ENCODE measurements around the gene CTNNA2.

The CTNNA2 gene

GRCh38 chr2:80326861-80327260 lies 814.0 kb downstream of the CTNNA2 start:
- TF ChIP-seq EZH2phosphoT487 (IDR thresholded peaks at IDR 0.05; ENCODE audit: low read depth): no peak
- TF ChIP-seq, protein P1, sequence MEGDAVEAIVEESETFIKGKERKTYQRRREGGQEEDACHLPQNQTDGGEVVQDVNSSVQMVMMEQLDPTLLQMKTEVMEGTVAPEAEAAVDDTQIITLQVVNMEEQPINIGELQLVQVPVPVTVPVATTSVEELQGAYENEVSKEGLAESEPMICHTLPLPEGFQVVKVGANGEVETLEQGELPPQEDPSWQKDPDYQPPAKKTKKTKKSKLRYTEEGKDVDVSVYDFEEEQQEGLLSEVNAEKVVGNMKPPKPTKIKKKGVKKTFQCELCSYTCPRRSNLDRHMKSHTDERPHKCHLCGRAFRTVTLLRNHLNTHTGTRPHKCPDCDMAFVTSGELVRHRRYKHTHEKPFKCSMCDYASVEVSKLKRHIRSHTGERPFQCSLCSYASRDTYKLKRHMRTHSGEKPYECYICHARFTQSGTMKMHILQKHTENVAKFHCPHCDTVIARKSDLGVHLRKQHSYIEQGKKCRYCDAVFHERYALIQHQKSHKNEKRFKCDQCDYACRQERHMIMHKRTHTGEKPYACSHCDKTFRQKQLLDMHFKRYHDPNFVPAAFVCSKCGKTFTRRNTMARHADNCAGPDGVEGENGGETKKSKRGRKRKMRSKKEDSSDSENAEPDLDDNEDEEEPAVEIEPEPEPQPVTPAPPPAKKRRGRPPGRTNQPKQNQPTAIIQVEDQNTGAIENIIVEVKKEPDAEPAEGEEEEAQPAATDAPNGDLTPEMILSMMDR (IDR thresholded peaks at IDR 0.05; ENCODE audit: low read depth, low read length): no peak
- H3K27me3 ChIP-seq (ENCODE audit: low read depth, low read length): peaks cover 7% of the 10 kb centered on the region
- no peaks in the 10 kb centered on the region for H3K79me2 ChIP-seq (ENCODE audit: low read length)
- no peak overlapping the region for H3K9ac ChIP-seq (ENCODE audit: low read length)
- no peaks in the 10 kb centered on the region for H3K4me1 ChIP-seq (ENCODE audit: low read length)
- no peak overlapping the region for H2AFZ ChIP-seq (ENCODE audit: low read depth, low read length)
- no peak overlapping the region for H3K4me3 ChIP-seq (ENCODE audit: low read length)
- no peaks in the 10 kb centered on the region for H3K36me3 ChIP-seq (replicated peaks; ENCODE audit: low read depth, low read length)
- no peaks in the 10 kb centered on the region for H4K20me1 ChIP-seq (ENCODE audit: insufficient read depth, low read length)
- H3K4me2 ChIP-seq (ENCODE audit: low read length): no peak overlapping the region
- H3K27ac ChIP-seq (ENCODE audit: low read length): no peak overlapping the region
- no peaks in the 10 kb centered on the region for H3K9me3 ChIP-seq (ENCODE audit: insufficient read depth, low read length)

GRCh38 chr2:80328159-80328571 lies 815.3 kb downstream of the CTNNA2 start:
- Histone ChIP-seq H3K9ac (ENCODE audit: low read length) (no peak overlapping the region), H2AFZ (ENCODE audit: low read depth, low read length) (peak overlapping the region; percentile 44; the same call in 1 of the 2 replicates), H3K27me3 (ENCODE audit: low read depth, low read length) (peaks cover 7% of the 10 kb centered on the region), H3K79me2 (ENCODE audit: low read length) (no peaks in the 10 kb centered on the region), H3K27ac (ENCODE audit: low read length) (no peak overlapping the region), H3K4me1 (ENCODE audit: low read length) (no peaks in the 10 kb centered on the region), H4K20me1 (ENCODE audit: insufficient read depth, low read length) (no peaks in the 10 kb centered on the region), H3K4me2 (ENCODE audit: low read length) (no peak overlapping the region), H3K9me3 (ENCODE audit: insufficient read depth, low read length) (no peaks in the 10 kb centered on the region), H3K36me3 (replicated peaks; ENCODE audit: low read depth, low read length) (no peaks in the 10 kb centered on the region), H3K4me3 (ENCODE audit: low read length) (no peak overlapping the region)
- no peak for TF ChIP-seq EZH2phosphoT487 (IDR thresholded peaks at IDR 0.05; ENCODE audit: low read depth)
- TF ChIP-seq, protein P1 (IDR thresholded peaks at IDR 0.05; ENCODE audit: low read depth, low read length): no peak

GRCh38 chr2:80329491-80329890 lies 816.6 kb downstream of the CTNNA2 start:
- Histone ChIP-seq H3K79me2 (ENCODE audit: low read length) (no peaks in the 10 kb centered on the region), H2AFZ (ENCODE audit: low read depth, low read length) (no peak overlapping the region), H4K20me1 (ENCODE audit: insufficient read depth, low read length) (no peaks in the 10 kb centered on the region), H3K9me3 (ENCODE audit: insufficient read depth, low read length) (no peaks in the 10 kb centered on the region), H3K27ac (ENCODE audit: low read length) (no peak overlapping the region), H3K27me3 (ENCODE audit: low read depth, low read length) (peaks cover 7% of the 10 kb centered on the region), H3K4me3 (ENCODE audit: low read length) (no peak overlapping the region), H3K36me3 (replicated peaks; ENCODE audit: low read depth, low read length) (no peaks in the 10 kb centered on the region), H3K9ac (ENCODE audit: low read length) (no peak overlapping the region), H3K4me1 (ENCODE audit: low read length) (no peaks in the 10 kb centered on the region), H3K4me2 (ENCODE audit: low read length) (no peak overlapping the region)
- TF ChIP-seq, protein P1 (IDR thresholded peaks at IDR 0.05; ENCODE audit: low read depth, low read length): no peak
- TF ChIP-seq EZH2phosphoT487 (IDR thresholded peaks at IDR 0.05; ENCODE audit: low read depth): no peak

DNA sequence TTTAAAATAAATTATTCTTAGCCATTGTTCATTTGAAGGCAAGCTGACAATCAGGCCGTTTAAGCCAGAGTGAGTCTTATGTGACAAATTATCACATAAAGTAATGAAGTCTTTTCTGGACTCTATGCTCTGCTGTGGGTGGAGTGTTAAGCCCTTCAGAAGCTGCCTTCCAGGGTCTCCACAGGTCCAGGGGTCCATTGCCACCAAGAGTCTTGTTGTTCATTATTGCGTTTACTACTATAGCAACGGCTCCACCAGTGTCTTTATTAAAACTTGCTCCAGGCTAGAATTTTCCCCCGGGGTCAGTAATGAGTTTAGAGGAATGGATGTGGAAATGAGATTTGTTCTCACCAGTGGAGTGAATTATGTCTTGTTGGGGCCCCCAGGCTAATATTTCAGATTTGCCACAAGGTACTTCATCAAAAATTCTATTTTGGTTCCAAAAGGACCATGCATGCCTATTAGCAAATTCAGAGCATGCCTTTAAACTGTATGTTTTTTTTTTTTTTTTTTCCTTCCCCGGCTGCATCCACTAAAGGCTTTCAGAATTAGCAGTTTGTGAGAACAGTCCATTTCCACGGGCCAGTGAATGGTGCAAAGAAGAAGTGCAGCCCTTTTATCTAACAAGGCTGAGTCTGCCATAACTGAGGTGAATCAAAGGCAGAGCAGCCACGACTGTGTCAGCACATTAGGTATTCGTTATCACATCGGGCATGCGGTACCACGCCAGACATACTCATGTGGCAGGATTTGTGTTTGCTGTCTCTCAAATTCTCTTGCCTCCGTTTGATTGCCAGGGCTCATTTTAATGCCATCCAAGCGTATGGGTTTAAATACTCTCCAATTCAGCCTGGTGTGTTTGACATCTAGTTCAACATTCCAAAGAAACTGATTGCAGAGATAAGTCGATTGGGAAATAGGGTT lies 817.9 kb downstream of the CTNNA2 start:
- Histone ChIP-seq H4K20me1 (ENCODE audit: insufficient read depth, low read length) (no peaks in the 10 kb centered on the region), H3K4me2 (ENCODE audit: low read length) (no peak overlapping the region), H3K9ac (ENCODE audit: low read length) (no peak overlapping the region), H3K27me3 (ENCODE audit: low read depth, low read length) (peaks cover under 1% of the 10 kb centered on the region; the same call in 1 of the 2 replicates), H3K79me2 (ENCODE audit: low read length) (no peaks in the 10 kb centered on the region), H3K9me3 (ENCODE audit: insufficient read depth, low read length) (no peaks in the 10 kb centered on the region), H2AFZ (ENCODE audit: low read depth, low read length) (no peak overlapping the region), H3K27ac (ENCODE audit: low read length) (no peak overlapping the region), H3K36me3 (replicated peaks; ENCODE audit: low read depth, low read length) (no peaks in the 10 kb centered on the region), H3K4me3 (ENCODE audit: low read length) (no peak overlapping the region), H3K4me1 (ENCODE audit: low read length) (no peaks in the 10 kb centered on the region)
- TF ChIP-seq, protein P1 (IDR thresholded peaks at IDR 0.05; ENCODE audit: low read depth, low read length): no peak
- no peak for TF ChIP-seq EZH2phosphoT487 (IDR thresholded peaks at IDR 0.05; ENCODE audit: low read depth)

Measured in OCI-LY3 (cell line).